HG03575 (cell line): Measurements from ENCODE around the gene AKR7A3.
"Not testable (repeated sequence)": the region's sequence is repeated elsewhere in the genome, so short reads cannot be mapped to it uniquely, and the experiment has no call there.

Source experiments
- ATAC-seq: cut with Tn5 transposase; IDR thresholded peaks from one replicate; pipeline ENCODE4 v1.9.1; 2021; ENCODE audit not compliant: unreplicated experiment, insufficient number of reproducible peaks, low FRiP score; ENCODE audit errors: extremely low read depth

AKR7A3 gene

DNA sequence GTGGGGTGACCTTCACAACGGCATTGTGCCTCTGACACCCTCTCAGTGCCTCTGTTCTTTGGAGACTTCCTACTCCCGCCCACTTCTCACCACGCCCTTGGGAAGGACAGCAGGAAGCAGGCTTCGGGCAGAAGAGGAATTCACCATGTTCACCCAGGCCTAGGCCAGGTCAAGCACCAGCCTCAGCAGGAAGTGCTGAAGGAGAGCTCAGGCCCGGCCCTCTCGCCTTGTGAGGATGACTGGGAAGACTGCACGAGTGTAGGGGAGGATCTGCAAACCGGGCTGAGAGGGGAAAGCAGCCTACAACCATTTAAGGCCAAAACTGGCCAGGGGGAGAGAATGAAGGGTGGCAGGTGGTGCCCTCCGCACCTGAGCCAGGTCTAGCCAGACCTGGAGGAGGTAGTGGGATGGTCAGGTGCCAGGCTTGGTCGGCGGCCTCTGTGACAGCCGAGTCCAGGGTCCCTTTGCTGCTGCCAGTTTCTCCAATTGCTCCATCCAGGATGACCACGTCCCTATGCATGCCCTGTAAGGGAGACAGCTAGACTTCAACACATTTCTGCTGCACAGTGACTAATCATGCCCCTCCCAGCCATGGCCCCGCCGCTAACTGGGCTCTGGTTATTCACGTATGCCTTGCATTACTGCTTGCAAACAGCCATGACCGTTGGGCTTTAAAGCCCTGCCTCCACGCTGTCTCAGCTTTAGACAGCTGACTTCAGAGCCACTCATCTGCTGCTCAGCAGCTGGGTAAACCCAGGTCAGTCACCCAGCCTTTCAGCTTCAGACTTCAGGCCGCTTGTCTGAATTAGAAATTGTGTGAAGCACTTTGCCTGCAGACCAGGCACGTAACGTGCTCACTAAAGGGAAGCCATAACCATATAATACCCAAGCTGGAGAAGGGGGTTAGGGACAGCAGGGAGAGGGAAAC, 28.1 kb downstream of the AKR7A3 start:
- ATAC-seq, result no peak

DNA sequence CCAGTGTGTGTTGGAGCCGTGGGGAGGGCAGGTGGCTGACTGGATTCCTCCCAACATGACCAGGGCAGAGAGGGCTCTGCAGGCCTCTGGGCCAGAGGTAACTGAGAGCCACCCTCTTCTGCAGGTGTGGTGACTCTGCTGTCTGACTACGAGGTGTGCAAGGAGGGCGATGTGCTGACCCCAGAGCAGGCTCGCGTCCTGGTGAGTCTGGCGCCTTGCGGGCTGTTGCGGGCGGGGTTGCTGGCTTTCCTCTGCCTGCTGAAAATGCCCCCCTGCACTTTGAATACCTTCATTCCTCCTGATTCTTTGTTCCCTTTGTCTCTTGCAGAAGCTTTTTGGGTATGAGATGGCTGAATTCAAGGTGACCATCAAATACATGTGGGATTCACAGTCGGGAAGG, 30.2 kb downstream of the AKR7A3 start:
- ATAC-seq, result no peak

DNA sequence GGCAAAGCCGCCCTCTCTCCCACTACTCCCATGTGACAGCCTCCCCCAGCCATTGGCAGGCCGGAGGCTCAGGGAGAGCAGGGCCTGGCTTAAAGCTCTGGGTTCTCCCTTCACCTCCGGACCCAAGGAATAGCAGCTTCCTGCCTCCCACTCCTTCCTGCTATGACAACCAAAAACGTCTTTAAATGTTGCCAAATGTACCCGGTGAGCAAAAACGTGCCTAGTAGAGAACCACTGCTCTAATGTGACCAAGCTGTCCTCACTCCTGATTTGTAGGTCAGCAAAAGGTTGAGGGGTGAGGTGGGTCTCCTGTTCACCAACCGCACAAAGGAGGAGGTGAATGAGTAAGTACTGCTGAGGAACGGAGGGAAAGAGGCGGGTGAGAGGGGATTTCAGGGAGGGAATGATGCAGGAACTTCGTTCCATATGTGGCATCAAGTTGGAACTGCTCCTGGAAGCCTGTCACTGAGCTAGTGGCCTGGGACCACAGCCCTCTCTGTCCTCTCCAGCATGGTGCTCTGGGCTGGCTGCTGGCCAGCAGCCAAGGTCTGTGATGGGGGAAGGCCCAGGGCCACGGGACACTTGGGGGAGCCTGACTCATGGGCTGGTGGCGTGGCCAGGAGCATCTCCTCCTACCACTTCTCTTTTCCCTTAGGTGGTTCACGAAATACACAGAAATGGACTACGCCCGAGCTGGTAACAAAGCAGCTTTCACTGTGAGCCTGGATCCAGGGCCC, 31.2 kb downstream of the AKR7A3 start:
- no peak for ATAC-seq

DNA sequence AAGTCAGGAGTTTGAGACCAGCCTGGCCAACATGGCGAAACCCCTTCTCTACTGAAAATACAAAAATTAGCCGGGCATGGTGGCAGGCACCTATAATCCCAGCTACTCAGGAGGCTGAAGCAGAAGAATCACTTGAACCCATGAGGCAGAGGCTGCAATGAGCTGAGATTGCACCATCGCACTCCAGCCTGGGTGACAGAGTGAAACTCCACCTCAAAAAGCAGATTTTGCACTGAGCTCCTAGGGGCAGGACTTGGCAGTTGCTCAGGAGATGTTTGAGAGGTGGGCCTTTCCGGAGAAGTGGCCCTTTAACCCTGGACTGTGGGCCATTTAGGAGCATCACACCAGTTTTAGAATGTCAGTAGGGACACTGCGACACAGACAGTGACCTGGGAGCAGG, 32.3 kb downstream of the AKR7A3 start:
- ATAC-seq, result not testable (repeated sequence)

DNA sequence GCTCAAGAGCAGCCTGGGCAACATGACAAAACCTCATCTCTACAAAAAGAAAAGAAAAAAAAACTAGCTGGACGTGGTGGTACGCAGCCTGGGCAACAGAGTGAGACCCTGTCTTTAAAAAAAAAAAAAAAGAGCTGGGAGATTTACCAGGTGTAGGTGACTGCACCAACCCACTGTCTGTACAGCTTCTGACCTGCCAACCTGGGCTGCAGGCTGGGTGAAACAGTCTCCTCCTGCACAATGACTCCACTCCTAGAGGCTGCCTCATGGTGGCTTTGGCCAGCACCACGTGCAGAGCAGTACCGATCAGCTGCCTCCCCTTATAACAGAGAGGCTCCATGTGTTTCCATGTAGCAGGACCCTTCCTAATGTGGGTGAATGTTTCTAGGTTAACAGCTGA, 33.3 kb downstream of the AKR7A3 start:
- ATAC-seq, result no peak

DNA sequence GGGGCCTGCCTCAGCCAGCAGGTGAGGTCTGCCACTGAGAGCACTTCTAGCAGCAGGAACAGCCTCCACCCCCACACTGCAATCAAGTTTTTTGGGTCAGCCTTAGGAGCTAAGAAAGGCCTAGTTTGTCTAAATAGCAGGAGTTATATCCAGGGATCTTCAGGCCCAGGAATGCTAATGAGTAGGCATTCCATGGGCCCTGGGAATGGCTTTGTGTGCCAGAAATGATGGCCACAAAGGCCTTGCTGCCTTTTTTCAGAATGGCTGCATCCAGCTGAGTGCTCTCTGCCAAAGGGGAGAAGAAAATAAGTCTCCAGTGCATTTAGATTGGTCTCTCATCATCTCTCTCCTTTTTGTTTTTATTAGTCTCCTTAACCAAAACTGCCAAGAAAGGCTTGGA, 34.2 kb downstream of the AKR7A3 start:
- no peak for ATAC-seq

DNA sequence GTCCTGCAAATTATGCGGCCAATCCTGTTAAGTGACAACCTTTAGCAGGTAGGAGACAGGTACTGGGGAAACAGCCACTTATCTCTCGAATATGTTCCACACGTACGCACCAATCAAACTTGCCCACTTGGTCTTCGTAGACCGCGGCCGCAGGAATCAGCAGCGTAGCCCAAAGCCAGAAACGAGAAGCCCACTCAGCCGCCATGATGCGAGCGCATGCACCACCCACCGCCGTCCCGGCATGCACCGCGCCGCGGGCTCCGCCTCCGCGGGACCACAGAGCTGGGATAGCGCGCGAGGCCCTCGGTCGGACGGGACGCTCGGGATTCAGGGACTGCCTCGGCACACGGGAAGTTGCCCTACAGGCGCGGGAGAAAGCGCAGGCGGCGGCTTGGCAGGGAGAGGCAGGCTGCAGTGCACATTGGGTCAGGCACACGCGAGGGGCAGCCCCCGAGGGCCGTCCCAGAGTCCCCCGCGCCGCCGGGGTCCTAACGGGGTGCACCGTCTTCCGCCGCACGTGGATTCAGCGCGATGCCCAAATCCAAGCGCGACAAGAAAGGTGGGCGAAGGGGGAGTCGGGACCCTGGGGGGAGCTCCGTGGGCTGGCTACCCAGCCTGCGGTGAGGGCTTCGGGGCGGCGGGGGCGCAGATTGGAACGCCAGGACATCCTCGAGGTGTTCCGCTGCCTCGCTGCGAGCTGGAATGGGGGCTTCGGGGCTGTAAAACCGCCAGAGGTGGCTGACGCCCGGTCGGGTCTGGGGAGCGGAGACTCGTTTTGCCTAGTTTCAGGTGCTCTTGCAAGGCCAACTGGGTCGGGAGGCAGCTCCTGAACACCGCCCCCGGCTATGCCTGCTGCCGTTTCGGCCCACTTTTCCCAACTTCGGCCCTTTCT, 37.0 kb downstream of the AKR7A3 start, which contains the start of the genes EMC1 and MRTO4:
Gene EMC1, minus strand, starts transcription at position 220 of the 892 bp plus-strand sequence. Its CDS starts 15 bp downstream, at position 205.
Gene MRTO4, plus strand, starts transcription at position 501 of the 892 bp plus-strand sequence. Its CDS starts 31 bp downstream, at position 532.
- ATAC-seq, result no peak

DNA sequence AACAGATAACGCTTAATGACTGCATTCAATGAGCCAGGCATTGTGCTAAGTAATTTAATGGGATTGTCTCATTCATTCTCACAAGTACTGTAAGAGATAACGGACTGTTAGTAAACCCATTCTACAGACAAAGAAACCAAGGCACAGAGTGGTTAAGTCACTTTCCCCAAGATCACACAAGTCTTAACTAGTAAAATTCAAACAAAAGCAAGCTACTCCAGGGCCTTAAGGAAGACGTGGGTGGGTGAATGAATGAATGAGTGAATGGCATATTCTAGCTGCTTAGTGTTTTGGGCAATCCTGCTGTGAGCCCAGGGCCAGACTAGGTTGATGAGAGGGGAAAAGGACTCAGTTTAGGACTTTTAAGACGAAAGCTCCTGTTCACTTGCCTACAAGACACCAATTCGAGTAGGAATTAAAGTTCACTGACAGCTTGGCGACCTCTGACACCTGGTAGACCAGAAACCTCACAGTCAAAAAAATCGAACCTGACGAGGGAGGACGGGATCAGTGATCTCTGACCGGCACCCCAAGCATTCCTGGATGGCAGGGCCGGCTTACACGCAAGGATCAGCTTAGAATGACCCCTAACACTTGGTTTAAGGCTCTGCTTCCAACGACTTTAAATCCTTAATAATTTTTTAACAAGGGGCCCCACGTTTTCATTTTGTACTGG, 37.8 kb downstream of the AKR7A3 start:
- ATAC-seq, result no peak

DNA sequence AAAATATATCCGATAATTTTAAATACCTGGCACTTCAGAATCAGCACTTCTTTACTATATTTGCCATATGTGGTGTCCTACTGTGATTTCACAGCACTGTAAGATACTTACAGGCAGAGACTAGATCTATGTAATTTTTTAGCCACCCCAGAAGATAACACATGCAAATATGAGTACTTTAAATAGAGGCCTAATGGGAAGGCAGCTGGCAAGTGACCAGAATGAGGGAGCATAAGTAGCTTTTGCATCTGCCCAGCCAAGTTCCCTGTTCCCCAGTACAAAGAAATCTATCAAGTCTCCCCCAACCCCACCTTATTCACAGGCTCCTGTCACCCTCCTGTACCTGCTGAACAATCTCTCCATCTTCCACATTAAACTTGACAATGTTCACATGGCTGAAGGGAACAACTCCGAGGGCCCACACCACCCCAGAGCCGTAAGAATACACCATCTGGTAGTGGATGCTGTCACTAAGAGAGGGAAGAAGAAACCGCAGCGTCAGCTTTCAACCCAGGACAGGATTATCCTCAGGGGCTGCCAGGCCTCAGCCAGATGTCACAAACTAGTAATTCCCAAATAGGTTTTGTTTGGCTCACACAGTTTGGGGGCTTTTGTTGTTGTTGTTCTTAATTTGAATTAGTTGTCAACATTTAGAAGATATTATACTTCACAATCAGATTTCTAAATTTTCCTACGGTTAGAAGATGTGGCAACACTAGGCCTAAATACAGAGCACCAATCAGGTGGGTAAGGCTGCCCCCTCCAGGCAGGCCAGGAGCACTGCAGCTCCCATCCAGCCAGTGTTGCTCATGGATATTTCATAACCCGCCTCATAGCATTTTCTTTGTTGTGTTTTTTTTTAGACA, 47.7 kb downstream of the AKR7A3 start:
- no peak for ATAC-seq

DNA sequence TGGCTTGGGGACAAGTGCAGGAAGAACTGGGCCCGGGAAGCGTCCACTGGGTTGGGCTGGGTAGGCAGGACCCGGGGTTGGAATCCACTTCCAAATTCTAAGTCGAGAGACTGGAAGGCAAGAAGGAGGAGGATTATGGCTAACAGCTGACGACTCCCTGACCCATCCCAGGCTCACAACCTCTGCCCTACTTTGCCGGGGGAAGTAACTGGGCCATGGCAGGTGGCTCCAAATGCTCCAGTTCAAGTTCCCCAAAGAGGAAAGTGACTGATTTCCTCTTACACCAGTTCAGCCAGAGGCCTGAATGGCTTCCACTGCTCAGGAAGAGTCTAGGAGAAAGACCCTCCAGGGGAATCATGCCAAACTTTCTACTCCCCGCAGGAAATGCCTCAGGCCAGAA, 48.7 kb downstream of the AKR7A3 start:
- ATAC-seq, result no peak

DNA sequence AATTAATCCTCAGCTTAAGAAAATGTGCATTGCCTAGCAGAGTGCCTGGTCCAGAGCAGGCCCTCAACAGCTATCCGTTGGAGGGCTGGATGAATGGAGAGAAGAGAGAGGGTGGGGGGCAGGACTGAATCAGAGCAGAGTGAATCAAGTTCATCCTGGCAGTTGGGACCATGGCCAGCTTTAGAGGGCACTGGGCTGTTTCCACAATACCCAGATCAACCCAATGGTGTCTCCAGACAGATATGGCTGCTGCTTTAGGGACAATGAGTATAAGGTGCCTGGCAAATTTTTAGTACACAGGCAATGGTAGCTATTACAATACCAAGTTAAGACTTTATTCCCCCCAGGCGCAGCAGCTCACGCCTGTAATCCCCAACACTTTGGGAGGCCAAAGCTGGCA, 54.3 kb downstream of the AKR7A3 start:
- ATAC-seq, result no peak
